Upper lobe of left lung (tissue), 4 donors: ENCODE data around the gene LRP8.

Experiments used
- EP300 ChIP-seq, 4 donors: sonication (generic); formaldehyde crosslinking; IDR thresholded peaks; one replicate each; pipeline ENCODE4 v1.5.1; 2017; ENCODE audit warnings: antibody characterized with exemption in 4 of 4, control low read depth in 2 of 4
- POLR2A ChIP-seq, 4 donors: fragments of 450-650 bp; IDR thresholded peaks; one replicate each; pipeline ENCODE4 v1.5.1; 2016 to 2017; ENCODE audit warnings: antibody characterized with exemption in 4 of 4, mild to moderate bottlenecking in 2 of 4
- POLR2AphosphoS5 ChIP-seq, 2 donors: sonication (generic); formaldehyde crosslinking; IDR thresholded peaks; one replicate each; pipeline ENCODE4 v1.5.1; 2017; ENCODE audit warnings: antibody characterized with exemption in 2 of 2
- TF ChIP-seq, protein P1 (sequence below), 6 experiments: fragments of 450-650 bp in 4 of 6; fragments of 200-600 bp in 2 of 6; sonication (generic) in 2 of 6; IDR thresholded peaks; one replicate each; pipeline ENCODE4 v1.5.1; 2016 to 2019; ENCODE audit warnings: antibody characterized with exemption in 6 of 6

DNA sequence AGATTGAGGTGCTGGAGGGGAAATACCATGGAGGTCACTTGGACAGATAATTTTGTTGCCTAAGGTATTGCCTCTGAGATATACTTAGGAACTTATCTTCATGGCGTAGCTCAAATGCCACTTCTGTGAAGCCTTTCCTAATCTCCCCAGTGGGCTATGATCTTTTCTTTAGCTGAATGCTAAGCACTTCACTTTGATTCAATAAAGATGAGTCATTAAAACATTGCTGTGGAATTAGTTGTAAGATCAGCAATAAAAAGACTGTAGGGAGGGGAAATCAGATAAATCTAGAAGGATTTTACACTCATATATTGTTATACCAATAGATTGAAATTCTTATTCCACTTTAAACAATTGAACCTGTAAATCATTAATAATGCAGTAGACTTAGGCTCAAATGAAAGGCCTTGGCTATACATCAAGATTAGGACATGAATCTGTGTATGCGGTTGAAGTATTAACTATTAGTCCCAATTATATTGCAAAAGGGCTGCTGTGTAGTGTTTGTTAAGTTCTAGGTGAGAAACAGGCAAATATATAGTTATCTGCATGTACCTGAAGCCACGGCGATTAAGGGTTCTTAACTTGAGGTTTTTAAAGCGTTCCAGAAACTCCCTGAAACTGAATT, 70.3 kb downstream of the LRP8 start:
- TF ChIP-seq, protein P1, sequence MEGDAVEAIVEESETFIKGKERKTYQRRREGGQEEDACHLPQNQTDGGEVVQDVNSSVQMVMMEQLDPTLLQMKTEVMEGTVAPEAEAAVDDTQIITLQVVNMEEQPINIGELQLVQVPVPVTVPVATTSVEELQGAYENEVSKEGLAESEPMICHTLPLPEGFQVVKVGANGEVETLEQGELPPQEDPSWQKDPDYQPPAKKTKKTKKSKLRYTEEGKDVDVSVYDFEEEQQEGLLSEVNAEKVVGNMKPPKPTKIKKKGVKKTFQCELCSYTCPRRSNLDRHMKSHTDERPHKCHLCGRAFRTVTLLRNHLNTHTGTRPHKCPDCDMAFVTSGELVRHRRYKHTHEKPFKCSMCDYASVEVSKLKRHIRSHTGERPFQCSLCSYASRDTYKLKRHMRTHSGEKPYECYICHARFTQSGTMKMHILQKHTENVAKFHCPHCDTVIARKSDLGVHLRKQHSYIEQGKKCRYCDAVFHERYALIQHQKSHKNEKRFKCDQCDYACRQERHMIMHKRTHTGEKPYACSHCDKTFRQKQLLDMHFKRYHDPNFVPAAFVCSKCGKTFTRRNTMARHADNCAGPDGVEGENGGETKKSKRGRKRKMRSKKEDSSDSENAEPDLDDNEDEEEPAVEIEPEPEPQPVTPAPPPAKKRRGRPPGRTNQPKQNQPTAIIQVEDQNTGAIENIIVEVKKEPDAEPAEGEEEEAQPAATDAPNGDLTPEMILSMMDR (IDR thresholded peaks at IDR 0.05), result no peak
- TF ChIP-seq POLR2AphosphoS5 (IDR thresholded peaks at IDR 0.05) (no peak), POLR2A (IDR thresholded peaks at IDR 0.05) (no peak), EP300 (IDR thresholded peaks at IDR 0.05) (no peak)
